GM19025 (cell line): ENCODE data around the gene VAMP8.
A peak's percentile ranks its signal among the peaks of the same experiment; 100 is the strongest.
"Not testable (repeated sequence)": the region's sequence is repeated elsewhere in the genome, so short reads cannot be mapped to it uniquely, and the experiment has no call there.

Experiments
- ATAC-seq: cut with Tn5 transposase; IDR thresholded peaks from one replicate; pipeline ENCODE4 v1.9.1; 2021; ENCODE audit warnings: mild to moderate bottlenecking, low read depth, moderate library complexity; ENCODE audit not compliant: unreplicated experiment

VAMP8 gene

GRCh38 chr2:85578243-85579180 is 1.1 kb downstream of the VAMP8 start:
- ATAC-seq: peak; percentile 33

- ATAC-seq: no peak
These were observed 2.0 kb downstream of the VAMP8 start for GRCh38 chr2:85579266-85579935.

- no peak for ATAC-seq
These were observed 2.8 kb downstream of the VAMP8 start for GRCh38 chr2:85580206-85580605.

GRCh38 chr2:85582492-85582891 is 5.1 kb downstream of the VAMP8 start:
- no peak for ATAC-seq

- ATAC-seq: peak; percentile 54
These were observed 6.4 kb downstream of the VAMP8 start for GRCh38 chr2:85583667-85584353.

- peak; percentile 38 for ATAC-seq
These were observed 7.0 kb downstream of the VAMP8 start, which contains the start of gene VAMP5 for GRCh38 chr2:85584354-85584856. Gene VAMP5, plus strand, starts transcription at chr2:85584431. Its CDS starts 60 bp downstream, at chr2:85584491.

- ATAC-seq: peak; percentile 37
These were observed 7.7 kb downstream of the VAMP8 start for GRCh38 chr2:85584857-85585780.

- ATAC-seq: no peak
These were observed 8.4 kb downstream of the VAMP8 start for GRCh38 chr2:85585781-85586105.

- no peak for ATAC-seq
These were observed 10.8 kb downstream of the VAMP8 start for GRCh38 chr2:85588236-85588635.

GRCh38 chr2:85588645-85589044 is 11.3 kb downstream of the VAMP8 start:
- ATAC-seq: no peak

- ATAC-seq: no peak
These were observed 11.8 kb downstream of the VAMP8 start for GRCh38 chr2:85589181-85589580.

GRCh38 chr2:85589982-85590791 is 12.8 kb downstream of the VAMP8 start:
- ATAC-seq: no peak

GRCh38 chr2:85590950-85591349 is 13.6 kb downstream of the VAMP8 start:
- ATAC-seq: no peak

- ATAC-seq: no peak
These were observed 14.2 kb downstream of the VAMP8 start for GRCh38 chr2:85591563-85591962.

- not testable (repeated sequence) for ATAC-seq
These were observed 14.9 kb downstream of the VAMP8 start for GRCh38 chr2:85592299-85592698.

GRCh38 chr2:85593023-85593422 is 15.6 kb downstream of the VAMP8 start:
- ATAC-seq: no peak

- ATAC-seq: no peak
These were observed 17.4 kb downstream of the VAMP8 start for GRCh38 chr2:85594715-85595300.

- peak; percentile 99 for ATAC-seq
These were observed 18.1 kb downstream of the VAMP8 start, which contains the start of gene RNF181 for GRCh38 chr2:85595301-85596025. Gene RNF181, plus strand, starts transcription at chr2:85595745. Its CDS starts 19 bp downstream, at chr2:85595764.
